HepG2 (cell line): ENCODE measurements around the gene TJP3. TPM values are rescaled to one million over a fixed set of nuclear protein-coding genes. Genes with fewer than 3 reads are reported as not detected.

Experiments
- CREB1 ChIP-seq, 2 experiments: fragments of 450-650 bp in 1 of 2; IDR thresholded peaks; 2 replicates each; pipeline ENCODE4 v1.6.1; 2016 to 2017; ENCODE audit warnings: control low read depth in 1 of 2, mild to moderate bottlenecking in 1 of 2, missing compliant biosample characterization in 1 of 2, missing genetic modification characterization in 1 of 2
- FLYWCH1 ChIP-seq: sonication (generic); formaldehyde crosslinking; IDR thresholded peaks from 2 replicates; pipeline ENCODE4 v1.8.1; 2023; ENCODE audit warnings: mild to moderate bottlenecking, missing genetic modification reagents
- HIVEP1 ChIP-seq: sonication (generic); formaldehyde crosslinking; IDR thresholded peaks from 2 replicates; pipeline ENCODE4 v1.4.0; 2020; ENCODE audit warnings: mild to moderate bottlenecking, missing genetic modification reagents
- HOXA3 ChIP-seq: sonication (generic); formaldehyde crosslinking; IDR thresholded peaks from 2 replicates; pipeline ENCODE4 v1.5.0; 2020; ENCODE audit warnings: missing genetic modification reagents
- IRF2 ChIP-seq: IDR thresholded peaks from 2 replicates; pipeline ENCODE4 v1.6.1; 2018; ENCODE audit warnings: missing genetic modification reagents, missing compliant biosample characterization
- MIER3 ChIP-seq: IDR thresholded peaks from 2 replicates; pipeline ENCODE4 v1.6.1; 2016; ENCODE audit warnings: missing compliant biosample characterization, borderline replicate concordance
- MTF1 ChIP-seq: sonication (generic); formaldehyde crosslinking; IDR thresholded peaks from 2 replicates; pipeline ENCODE4 v1.5.0; 2020; ENCODE audit warnings: missing genetic modification reagents
- RORA ChIP-seq: sonication (generic); formaldehyde crosslinking; IDR thresholded peaks from 2 replicates; pipeline ENCODE4 v1.5.0; 2020; ENCODE audit warnings: mild to moderate bottlenecking, missing genetic modification reagents, moderate library complexity
- RXRA ChIP-seq: sonication (generic); formaldehyde crosslinking; IDR thresholded peaks from 2 replicates; pipeline ENCODE4 v1.5.1; 2020; ENCODE audit warnings: missing genetic modification reagents
- ZNF251 ChIP-seq: sonication (generic); formaldehyde crosslinking; IDR thresholded peaks from 2 replicates; pipeline ENCODE4 v1.9.0; 2021; ENCODE audit warnings: mild to moderate bottlenecking, missing genetic modification reagents
- ZNF296 ChIP-seq: sonication (generic); formaldehyde crosslinking; conservative IDR thresholded peaks from 2 replicates; pipeline ENCODE4 v1.5.0; 2020; ENCODE audit warnings: mild to moderate bottlenecking, missing genetic modification reagents
- ZNF572 ChIP-seq: sonication (generic); formaldehyde crosslinking; IDR thresholded peaks from 2 replicates; pipeline ENCODE4 v1.5.1; 2020; ENCODE audit warnings: mild to moderate bottlenecking, missing genetic modification reagents
- ZNF878 ChIP-seq: sonication (generic); formaldehyde crosslinking; IDR thresholded peaks from 2 replicates; pipeline ENCODE4 v1.8.1; 2023; ENCODE audit warnings: mild to moderate bottlenecking, missing genetic modification reagents, moderate library complexity
- polyA plus RNA-seq, 8 experiments: library from polyadenylated mRNA; depleted of rRNA in 3 of 8; stranded (reverse) in 7 of 8; unstranded in 1 of 8; fragments of >200 nt; fragmentation: Illumina TruSeq in 4 of 8; extraction: Trizol in 4 of 8; gene quantifications; 2 replicates each; pipeline versions ENCODE4 v1.2.1 to v1.2.3, GENCODE V29; 2011 to 2016; ENCODE audit warnings: low read depth in 4 of 8, missing spikeins in 1 of 8, mixed read lengths in 1 of 8; ENCODE audit not compliant: insufficient read depth in 1 of 8
- total RNA-seq, 5 experiments: library from RNA; depleted of rRNA; stranded (reverse); fragments of >200 nt; fragmentation: Illumina TruSeq; extraction: Trizol; gene quantifications; 2 replicates each; pipeline ENCODE4 v1.2.3, GENCODE V29; 2016; ENCODE audit warnings: low read depth in 1 of 5
- TF ChIP-seq, protein P1 (sequence below), 2 experiments: sonication (generic) in 1 of 2; formaldehyde crosslinking in 1 of 2; IDR thresholded peaks; 2 replicates each; pipeline versions ENCODE4 v1.4.0 to v1.6.1; 2018 to 2020; ENCODE audit warnings: missing genetic modification reagents in 2 of 2, borderline replicate concordance in 1 of 2, low read depth in 1 of 2, mild to moderate bottlenecking in 1 of 2, missing biosample characterization in 1 of 2
- TF ChIP-seq, protein P2 (sequence below): sonication (generic); formaldehyde crosslinking; IDR thresholded peaks from 2 replicates; pipeline ENCODE4 v1.5.0; 2020; ENCODE audit warnings: mild to moderate bottlenecking, low read depth, missing genetic modification reagents, borderline replicate concordance
- TF ChIP-seq, protein P3 (sequence below): sonication (generic); formaldehyde crosslinking; IDR thresholded peaks from 2 replicates; pipeline ENCODE4 v1.4.0; 2020; ENCODE audit warnings: missing genetic modification reagents
- TF ChIP-seq, protein P4 (sequence below): sonication (generic); IDR thresholded peaks from 2 replicates; pipeline ENCODE4 v1.6.1; 2016; ENCODE audit warnings: low read depth, borderline replicate concordance

The TJP3 gene
- total and polyA plus RNA-seq, 2 of the 13 experiments (the other 11 are each of a cell fraction or from before 2014, with no cell fraction given): 2.3 to 21.5 TPM

DNA sequence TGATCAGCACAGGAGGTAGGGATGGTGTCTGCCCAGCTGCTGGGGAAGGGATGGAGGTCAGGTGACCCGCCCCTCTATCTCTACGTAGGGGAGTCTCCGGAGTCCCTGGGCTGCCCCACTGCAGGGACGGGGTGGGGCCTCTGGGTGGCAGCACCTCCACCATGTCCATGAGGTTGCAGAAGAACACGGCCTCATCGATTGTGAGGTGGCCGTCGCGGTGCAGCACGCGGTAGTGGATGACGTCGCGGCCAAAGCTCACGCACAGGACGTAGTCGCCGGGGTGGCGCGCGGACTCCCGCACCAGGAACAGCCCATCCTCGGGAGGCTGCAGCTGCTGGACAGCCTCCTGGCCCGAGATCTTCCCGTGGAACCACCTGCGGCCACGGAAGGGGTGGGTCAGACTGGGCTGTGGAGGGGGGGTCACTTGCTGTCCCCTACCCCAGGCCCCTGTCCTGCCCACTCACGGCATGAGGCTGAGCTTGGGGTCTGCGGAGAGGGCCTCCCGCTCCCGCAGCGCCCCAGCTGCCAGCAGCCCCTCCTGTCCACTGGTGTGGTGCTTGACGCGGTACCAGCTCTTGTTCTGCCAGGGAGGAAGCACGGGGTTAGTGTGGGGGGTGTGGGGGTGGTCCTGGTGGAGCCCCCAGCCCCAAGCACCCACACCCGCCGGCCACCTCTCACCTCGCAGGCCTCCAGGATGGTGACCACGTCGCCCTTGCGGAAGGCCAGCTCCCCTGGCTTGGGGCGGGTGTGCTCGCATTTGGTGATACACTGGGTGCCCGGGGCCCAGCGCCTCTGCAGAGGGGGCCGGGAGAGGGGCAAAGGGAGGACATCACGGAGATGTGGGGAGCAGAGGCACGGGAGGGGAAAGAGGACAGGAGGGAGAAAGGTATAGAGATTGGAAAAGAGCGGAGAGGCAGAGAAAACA lies 75.7 kb downstream of the TJP3 start (continued):
- TF ChIP-seq CREB1 (IDR thresholded peaks at IDR 0.05) (peak; percentile 80), CREB1 (CRISPR knock-in tag; IDR thresholded peaks at IDR 0.05) (peak; percentile 41; the same call in 1 of the 2 replicates), HIVEP1 (CRISPR knock-in tag) (peak; percentile 69; the same call in 1 of the 2 replicates), RXRA (CRISPR knock-in tag) (0 out of 2 replicates have a peak, but pooled peaks have one; percentile 15), MIER3 (CRISPR knock-in tag) (peak; percentile 40; the same call in 1 of the 2 replicates), ZNF296 (no peak), FLYWCH1 (no peak), IRF2 (CRISPR knock-in tag) (0 out of 2 replicates have a peak, but pooled peaks have one; percentile 29), ZNF878 (CRISPR knock-in tag) (no peak), RORA (CRISPR knock-in tag) (no peak), HOXA3 (peak; percentile 80), ZNF251 (CRISPR knock-in tag) (no peak), ZNF572 (CRISPR knock-in tag) (no peak), MTF1 (no peak)
- TF ChIP-seq, protein P1, sequence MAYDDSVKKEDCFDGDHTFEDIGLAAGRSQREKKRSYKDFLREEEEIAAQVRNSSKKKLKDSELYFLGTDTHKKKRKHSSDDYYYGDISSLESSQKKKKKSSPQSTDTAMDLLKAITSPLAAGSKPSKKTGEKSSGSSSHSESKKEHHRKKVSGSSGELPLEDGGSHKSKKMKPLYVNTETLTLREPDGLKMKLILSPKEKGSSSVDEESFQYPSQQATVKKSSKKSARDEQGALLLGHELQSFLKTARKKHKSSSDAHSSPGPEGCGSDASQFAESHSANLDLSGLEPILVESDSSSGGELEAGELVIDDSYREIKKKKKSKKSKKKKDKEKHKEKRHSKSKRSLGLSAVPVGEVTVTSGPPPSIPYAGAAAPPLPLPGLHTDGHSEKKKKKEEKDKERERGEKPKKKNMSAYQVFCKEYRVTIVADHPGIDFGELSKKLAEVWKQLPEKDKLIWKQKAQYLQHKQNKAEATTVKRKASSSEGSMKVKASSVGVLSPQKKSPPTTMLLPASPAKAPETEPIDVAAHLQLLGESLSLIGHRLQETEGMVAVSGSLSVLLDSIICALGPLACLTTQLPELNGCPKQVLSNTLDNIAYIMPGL (CRISPR knock-in tag; IDR thresholded peaks at IDR 0.05; ENCODE audit: borderline replicate concordance in 1 of 2, low read depth in 1 of 2): peak; percentile 30 to 45; a peak in 2 of 4 replicates
- TF ChIP-seq, protein P2, sequence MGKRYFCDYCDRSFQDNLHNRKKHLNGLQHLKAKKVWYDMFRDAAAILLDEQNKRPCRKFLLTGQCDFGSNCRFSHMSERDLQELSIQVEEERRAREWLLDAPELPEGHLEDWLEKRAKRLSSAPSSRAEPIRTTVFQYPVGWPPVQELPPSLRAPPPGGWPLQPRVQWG (CRISPR knock-in tag): no peak
- TF ChIP-seq, protein P3, sequence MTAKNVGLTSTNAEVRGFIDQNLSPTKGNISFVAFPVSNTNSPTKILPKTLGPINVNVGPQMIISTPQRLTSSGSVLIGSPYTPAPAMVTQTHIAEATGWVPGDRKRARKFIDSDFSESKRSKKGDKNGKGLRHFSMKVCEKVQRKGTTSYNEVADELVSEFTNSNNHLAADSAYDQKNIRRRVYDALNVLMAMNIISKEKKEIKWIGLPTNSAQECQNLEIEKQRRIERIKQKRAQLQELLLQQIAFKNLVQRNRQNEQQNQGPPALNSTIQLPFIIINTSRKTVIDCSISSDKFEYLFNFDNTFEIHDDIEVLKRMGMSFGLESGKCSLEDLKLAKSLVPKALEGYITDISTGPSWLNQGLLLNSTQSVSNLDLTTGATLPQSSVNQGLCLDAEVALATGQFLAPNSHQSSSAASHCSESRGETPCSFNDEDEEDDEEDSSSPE (CRISPR knock-in tag): peak; percentile 47
- TF ChIP-seq, protein P4, sequence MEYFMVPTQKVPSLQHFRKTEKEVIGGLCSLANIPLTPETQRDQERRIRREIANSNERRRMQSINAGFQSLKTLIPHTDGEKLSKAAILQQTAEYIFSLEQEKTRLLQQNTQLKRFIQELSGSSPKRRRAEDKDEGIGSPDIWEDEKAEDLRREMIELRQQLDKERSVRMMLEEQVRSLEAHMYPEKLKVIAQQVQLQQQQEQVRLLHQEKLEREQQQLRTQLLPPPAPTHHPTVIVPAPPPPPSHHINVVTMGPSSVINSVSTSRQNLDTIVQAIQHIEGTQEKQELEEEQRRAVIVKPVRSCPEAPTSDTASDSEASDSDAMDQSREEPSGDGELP: no peak
